OCI-LY1 (cell line): ENCODE results near the gene RNF181.

Experiments
- EZH2 ChIP-seq: fragments of 200-600 bp; sonication (generic), shearing (Covaris generic); IDR thresholded peaks from 2 replicates; pipeline ENCODE4 v1.8.0; 2017; ENCODE audit warnings: borderline replicate concordance, mixed run types, mild to moderate bottlenecking, antibody characterized with exemption, low read length, moderate library complexity, mixed read lengths
- TF ChIP-seq, protein P1 (sequence below): fragments of 200-600 bp; sonication (generic), shearing (Covaris generic); IDR thresholded peaks from 2 replicates; pipeline ENCODE4 v1.5.1; 2017; ENCODE audit warnings: mild to moderate bottlenecking, antibody characterized with exemption, low read length, moderate library complexity, mixed read lengths

- TF ChIP-seq, protein P1, sequence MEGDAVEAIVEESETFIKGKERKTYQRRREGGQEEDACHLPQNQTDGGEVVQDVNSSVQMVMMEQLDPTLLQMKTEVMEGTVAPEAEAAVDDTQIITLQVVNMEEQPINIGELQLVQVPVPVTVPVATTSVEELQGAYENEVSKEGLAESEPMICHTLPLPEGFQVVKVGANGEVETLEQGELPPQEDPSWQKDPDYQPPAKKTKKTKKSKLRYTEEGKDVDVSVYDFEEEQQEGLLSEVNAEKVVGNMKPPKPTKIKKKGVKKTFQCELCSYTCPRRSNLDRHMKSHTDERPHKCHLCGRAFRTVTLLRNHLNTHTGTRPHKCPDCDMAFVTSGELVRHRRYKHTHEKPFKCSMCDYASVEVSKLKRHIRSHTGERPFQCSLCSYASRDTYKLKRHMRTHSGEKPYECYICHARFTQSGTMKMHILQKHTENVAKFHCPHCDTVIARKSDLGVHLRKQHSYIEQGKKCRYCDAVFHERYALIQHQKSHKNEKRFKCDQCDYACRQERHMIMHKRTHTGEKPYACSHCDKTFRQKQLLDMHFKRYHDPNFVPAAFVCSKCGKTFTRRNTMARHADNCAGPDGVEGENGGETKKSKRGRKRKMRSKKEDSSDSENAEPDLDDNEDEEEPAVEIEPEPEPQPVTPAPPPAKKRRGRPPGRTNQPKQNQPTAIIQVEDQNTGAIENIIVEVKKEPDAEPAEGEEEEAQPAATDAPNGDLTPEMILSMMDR, result no peak
- TF ChIP-seq EZH2, result no peak
Measured at GRCh38 chr2:85579266-85579935, 16.1 kb upstream of the RNF181 start.
